Measurements from ENCODE around the gene UAP1L1.

The UAP1L1 gene, protein sequence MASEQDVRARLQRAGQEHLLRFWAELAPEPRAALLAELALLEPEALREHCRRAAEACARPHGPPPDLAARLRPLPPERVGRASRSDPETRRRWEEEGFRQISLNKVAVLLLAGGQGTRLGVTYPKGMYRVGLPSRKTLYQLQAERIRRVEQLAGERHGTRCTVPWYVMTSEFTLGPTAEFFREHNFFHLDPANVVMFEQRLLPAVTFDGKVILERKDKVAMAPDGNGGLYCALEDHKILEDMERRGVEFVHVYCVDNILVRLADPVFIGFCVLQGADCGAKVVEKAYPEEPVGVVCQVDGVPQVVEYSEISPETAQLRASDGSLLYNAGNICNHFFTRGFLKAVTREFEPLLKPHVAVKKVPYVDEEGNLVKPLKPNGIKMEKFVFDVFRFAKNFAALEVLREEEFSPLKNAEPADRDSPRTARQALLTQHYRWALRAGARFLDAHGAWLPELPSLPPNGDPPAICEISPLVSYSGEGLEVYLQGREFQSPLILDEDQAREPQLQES

DNA sequence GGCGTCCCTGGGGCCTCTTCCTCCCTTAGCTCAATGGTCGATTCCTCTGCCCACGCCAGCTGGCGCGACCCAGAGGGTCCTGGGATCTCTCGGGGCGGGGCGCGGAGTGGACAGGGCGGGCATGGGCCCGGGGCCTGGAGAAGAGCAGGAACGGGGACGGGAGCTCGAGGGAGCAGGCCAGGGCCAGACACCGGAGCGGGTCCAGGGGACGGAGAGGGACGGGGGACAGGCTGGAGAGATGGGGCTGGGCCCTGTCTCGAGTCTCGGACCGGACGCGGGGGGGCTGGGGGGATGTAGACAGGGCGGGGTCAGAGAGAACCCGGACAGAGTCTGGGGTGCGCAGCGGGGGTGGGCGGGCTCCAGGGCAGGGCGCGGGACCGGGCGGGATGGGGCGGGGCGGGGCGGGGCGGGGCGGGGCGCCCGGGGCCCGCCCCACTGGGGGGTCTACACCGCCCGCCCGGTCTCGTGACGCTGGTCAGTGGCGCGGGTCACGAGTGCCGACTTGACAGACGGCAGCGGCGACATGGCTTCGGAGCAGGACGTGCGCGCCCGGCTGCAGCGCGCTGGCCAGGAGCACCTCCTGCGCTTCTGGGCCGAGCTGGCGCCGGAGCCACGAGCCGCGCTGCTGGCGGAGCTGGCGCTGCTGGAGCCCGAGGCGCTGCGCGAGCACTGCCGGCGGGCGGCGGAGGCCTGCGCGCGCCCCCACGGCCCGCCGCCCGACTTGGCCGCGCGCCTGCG, at the start of gene UAP1L1:
TSS of gene UAP1L1 (plus strand) at position 508 of the 738 bp plus-strand sequence. CDS start at position 524, 16 bp downstream.
- in situ Hi-C loops (cut with MboI; ENCODE audit: low sequenced_read_pairs), result no loop called here

DNA sequence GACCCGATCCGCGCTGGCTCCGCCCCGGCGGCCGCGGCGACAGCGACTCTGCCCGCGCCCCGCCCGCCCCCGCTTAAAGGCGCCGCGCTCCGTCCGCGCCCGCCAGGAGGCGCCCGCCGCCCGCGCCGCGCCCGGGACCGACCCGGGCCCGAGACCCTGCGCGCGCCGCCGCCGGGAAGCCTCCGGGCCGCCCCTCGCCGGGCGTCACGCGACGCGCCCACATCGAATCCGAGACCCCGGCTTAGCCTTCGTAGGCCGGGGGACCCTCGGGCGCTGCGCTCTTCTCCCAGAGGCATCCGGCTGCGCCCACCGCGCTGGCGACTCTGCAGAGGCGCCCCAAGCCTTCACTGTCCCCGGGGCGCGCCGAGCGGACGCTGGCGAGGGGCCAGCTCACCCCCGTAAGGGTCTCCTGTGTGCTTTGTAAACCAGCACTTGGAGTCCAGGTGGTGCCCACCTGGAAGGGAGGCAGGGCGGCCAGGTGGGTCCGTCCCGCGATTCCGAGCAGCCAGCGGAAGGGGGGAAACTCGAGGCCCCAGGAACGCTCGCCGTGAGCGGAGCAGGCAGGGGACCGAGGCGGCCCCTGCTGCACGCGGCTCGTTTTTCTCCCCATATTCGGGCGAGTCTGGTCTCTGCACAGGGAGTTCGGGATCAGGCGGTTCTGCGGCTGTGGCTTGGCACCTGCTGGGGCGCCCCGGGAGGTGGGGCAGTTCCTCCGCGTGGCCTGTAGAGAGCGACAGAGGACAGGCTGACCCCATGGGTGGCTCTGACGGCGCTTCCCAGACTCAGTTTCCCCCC, 48.9 kb upstream of the UAP1L1 start:
- in situ Hi-C loops (cut with MboI; ENCODE audit: low sequenced_read_pairs), result loop anchor here (25.0 kb wide), 1 partner anchor 241 kb away; the partner anchor contains the start of genes CCDC183 and TMEM141

DNA sequence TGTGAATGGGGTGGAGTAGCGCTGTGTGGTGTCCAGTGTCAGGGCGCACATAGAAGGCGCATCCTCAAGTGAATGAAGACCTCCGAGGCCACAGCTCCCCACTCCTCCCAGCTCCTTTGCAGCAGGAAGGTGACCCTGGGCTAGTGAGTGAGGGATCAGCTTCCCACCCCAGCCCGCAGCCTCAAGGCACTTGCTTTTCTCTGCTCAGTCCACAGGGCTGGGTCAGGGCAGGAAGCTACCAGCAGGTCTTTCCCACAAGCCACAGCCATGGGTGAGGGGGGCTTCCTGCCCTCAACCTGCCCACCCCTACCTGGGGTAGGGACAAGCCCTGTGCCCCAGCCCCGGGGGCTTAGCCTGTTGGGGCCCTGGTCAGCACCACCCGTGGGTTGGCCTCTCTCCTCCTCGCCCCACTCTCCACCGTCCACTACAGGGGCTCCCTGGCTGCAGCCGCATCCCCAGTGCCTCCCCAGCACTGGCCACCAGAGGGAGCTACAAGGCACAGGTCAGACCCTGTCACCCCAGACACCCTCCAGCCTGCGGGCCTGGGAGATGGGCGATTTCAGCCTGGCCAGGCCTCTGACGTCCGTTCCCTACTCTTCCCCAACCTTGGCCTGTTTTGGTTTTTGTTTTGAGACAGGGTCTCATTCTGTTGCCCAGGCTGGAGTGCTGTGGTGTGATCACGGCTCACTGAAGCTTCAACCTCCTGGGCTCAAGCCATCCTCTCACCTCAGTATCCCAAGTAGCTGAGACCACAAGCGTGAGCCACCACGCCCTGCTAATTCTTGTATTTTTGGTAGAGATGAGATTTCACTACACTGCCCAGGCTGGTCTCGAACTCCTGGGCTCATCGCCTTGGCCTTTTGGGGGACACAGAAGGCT, 48.0 kb upstream of the UAP1L1 start:
- in situ Hi-C loops (cut with MboI; ENCODE audit: low sequenced_read_pairs), result loop anchor here (25.0 kb wide), 1 partner anchor 242 kb away; the partner anchor contains the start of genes CCDC183 and TMEM141

GRCh38 chr9:137030006-137030405, 47.3 kb upstream of the UAP1L1 start:
- in situ Hi-C loops (cut with MboI; ENCODE audit: low sequenced_read_pairs), result loop anchor here (25.0 kb wide), 1 partner anchor 243 kb away; the partner anchor contains the start of genes CCDC183 and TMEM141

GRCh38 chr9:137030538-137031527, 46.5 kb upstream of the UAP1L1 start:
- in situ Hi-C loops (cut with MboI; ENCODE audit: low sequenced_read_pairs), result loop anchor here (25.0 kb wide), 1 partner anchor 244 kb away; the partner anchor contains the start of genes CCDC183 and TMEM141

- in situ Hi-C loops (cut with MboI; ENCODE audit: low sequenced_read_pairs), result loop anchor here (25.0 kb wide), 1 partner anchor 245 kb away; the partner anchor contains the start of genes CCDC183 and TMEM141
These were observed 45.2 kb upstream of the UAP1L1 start, which contains the start of gene FUT7 for GRCh38 chr9:137031904-137032640. TSS of gene FUT7 (minus strand) at chr9:137032088. CDS start at chr9:137031991, 97 bp downstream.

GRCh38 chr9:137032858-137033257, 44.5 kb upstream of the UAP1L1 start:
- in situ Hi-C loops (cut with MboI; ENCODE audit: low sequenced_read_pairs), result loop anchor here (25.0 kb wide), 1 partner anchor 246 kb away; the partner anchor contains the start of genes CCDC183 and TMEM141

- in situ Hi-C loops (cut with MboI; ENCODE audit: low sequenced_read_pairs), result loop anchor here (25.0 kb wide), 1 partner anchor 246 kb away; the partner anchor contains the start of genes CCDC183 and TMEM141
These were observed 43.8 kb upstream of the UAP1L1 start for GRCh38 chr9:137033481-137033880.

GRCh38 chr9:137034039-137034708, 43.1 kb upstream of the UAP1L1 start:
- in situ Hi-C loops (cut with MboI; ENCODE audit: low sequenced_read_pairs), result loop anchor here (25.0 kb wide), 1 partner anchor 247 kb away; the partner anchor contains the start of genes CCDC183 and TMEM141

GRCh38 chr9:137034709-137035506, 42.4 kb upstream of the UAP1L1 start:
- in situ Hi-C loops (cut with MboI; ENCODE audit: low sequenced_read_pairs), result loop anchor here (25.0 kb wide), 1 partner anchor 248 kb away; the partner anchor contains the start of genes CCDC183 and TMEM141

DNA sequence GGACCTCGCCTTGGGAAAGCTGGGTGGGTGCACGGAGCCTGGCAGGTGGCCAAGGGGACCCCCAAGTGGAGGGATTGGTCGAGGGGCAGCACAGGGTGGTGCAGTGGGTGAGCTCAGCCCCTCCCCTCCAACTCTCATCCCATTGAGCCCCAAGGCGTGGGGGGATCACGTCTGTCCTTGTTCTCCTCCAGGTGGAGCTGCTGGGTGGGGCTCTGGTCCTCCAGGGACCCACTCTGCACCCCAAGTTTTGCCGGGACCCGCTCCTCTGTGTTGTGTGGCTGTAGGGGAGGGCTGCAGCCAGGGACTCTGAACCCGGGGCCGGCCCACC, 41.8 kb upstream of the UAP1L1 start:
- in situ Hi-C loops (cut with MboI; ENCODE audit: low sequenced_read_pairs), result loop anchor here (25.0 kb wide), 1 partner anchor 248 kb away; the partner anchor contains the start of genes CCDC183 and TMEM141

DNA sequence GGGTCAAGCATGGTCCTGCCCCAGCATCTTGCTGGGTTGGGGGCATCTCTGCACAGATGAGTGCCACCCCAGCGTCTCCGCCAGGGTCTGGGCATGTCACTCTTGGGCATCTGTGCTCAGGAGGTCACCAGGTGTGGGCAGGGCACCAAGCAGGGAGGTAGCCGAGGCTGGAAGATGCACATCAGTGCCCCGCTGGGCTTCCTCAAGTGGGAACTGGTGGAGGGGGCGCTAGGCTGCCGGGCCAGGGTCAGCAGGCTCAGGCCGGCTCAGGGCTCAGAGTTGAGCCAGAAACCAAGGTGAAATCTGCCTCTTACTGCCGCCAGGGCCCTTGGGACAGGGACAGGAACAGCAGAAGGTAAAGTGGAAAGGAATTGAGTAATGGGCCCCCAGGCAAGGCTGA, 41.4 kb upstream of the UAP1L1 start:
- in situ Hi-C loops (cut with MboI; ENCODE audit: low sequenced_read_pairs), result loop anchor here (25.0 kb wide), 1 partner anchor 249 kb away; the partner anchor contains the start of genes CCDC183 and TMEM141

GRCh38 chr9:137037035-137037434, 40.3 kb upstream of the UAP1L1 start:
- in situ Hi-C loops (cut with MboI; ENCODE audit: low sequenced_read_pairs), result loop anchor here (25.0 kb wide), 1 partner anchor 250 kb away; the partner anchor contains the start of genes CCDC183 and TMEM141

DNA sequence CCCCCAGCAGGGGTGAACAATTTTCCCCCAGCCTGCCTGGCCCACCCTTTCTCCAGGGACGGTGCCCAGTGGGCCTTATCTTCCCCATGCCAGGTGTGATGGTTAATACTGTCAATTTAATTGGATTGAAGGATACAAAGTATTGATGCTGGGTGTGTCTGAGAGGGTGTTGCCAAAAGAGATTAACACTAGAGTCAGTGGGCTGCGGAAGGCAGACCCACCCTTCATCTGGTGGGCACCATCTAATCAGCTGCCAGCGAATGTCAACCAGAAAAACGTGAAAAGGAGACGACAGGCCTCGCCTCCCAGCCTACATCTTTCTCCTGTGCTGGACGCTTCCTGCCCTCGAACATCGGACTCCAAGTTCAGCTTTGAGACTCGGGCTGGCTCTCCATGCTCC, 39.8 kb upstream of the UAP1L1 start:
- in situ Hi-C loops (cut with MboI; ENCODE audit: low sequenced_read_pairs), result loop anchor here (25.0 kb wide), 1 partner anchor 250 kb away; the partner anchor contains the start of genes CCDC183 and TMEM141

- in situ Hi-C loops (cut with MboI; ENCODE audit: low sequenced_read_pairs), result loop anchor here (25.0 kb wide), 1 partner anchor 252 kb away; the partner anchor contains the start of genes CCDC183 and TMEM141
These were observed 38.4 kb upstream of the UAP1L1 start for GRCh38 chr9:137038916-137039315.
